K562 (cell line): ENCODE data around the gene PCID2. TPM values are rescaled to one million over a fixed set of nuclear protein-coding genes. Genes with fewer than 3 reads are reported as not detected.
A peak's percentile ranks its signal among the peaks of the same experiment; 100 is the strongest.

Experiments used
- ATF7 ChIP-seq: fragments of 450-650 bp; IDR thresholded peaks from 2 replicates; pipeline ENCODE4 v1.7.1; 2014; ENCODE audit warnings: mild to moderate bottlenecking, moderate library complexity
- BRCA1 ChIP-seq, 2 experiments: fragments of 450-650 bp in 1 of 2; sonication (generic) in 1 of 2; formaldehyde crosslinking in 1 of 2; IDR thresholded peaks; 2 replicates each; pipeline versions ENCODE4 v1.5.0 to v1.6.1; 2017 to 2020; ENCODE audit warnings: mild to moderate bottlenecking in 1 of 2, missing genetic modification reagents in 1 of 2
- FOXJ2 ChIP-seq: fragments of 200-800 bp; sonication (Bioruptor generic); IDR thresholded peaks from 2 replicates; pipeline ENCODE4 v1.6.1; 2016; ENCODE audit warnings: missing genetic modification characterization, missing compliant biosample characterization
- FOXM1 ChIP-seq, 2 experiments: fragments of 450-650 bp in 1 of 2; sonication (generic) in 1 of 2; formaldehyde crosslinking in 1 of 2; IDR thresholded peaks; 2 replicates each; pipeline versions ENCODE4 v1.6.1 to v1.9.0; 2017 to 2022; ENCODE audit warnings: low read depth in 2 of 2, mild to moderate bottlenecking in 2 of 2, missing genetic modification reagents in 1 of 2, moderate library complexity in 1 of 2
- HCFC1 ChIP-seq: IDR thresholded peaks from 2 replicates; pipeline ENCODE4 v1.6.1; 2012; ENCODE audit warnings: low read depth, low read length, improper control_type of control experiment
- HMG20B ChIP-seq: fragments of 250-450 bp; sonication (Bioruptor Pico); IDR thresholded peaks from 2 replicates; pipeline ENCODE4 v1.5.0; 2021; ENCODE audit warnings: mild to moderate bottlenecking
- ILF3 ChIP-seq: fragments of 450-650 bp; IDR thresholded peaks from 2 replicates; pipeline ENCODE4 v1.6.1; 2018; ENCODE audit warnings: antibody characterized with exemption, mild to moderate bottlenecking, moderate library complexity, borderline replicate concordance
- MEF2A ChIP-seq: IDR thresholded peaks from 2 replicates; pipeline ENCODE4 v1.6.1; 2011; ENCODE audit warnings: low read depth, mild to moderate bottlenecking, low read length, moderate library complexity; ENCODE audit not compliant: control insufficient read depth
- NR2F6 ChIP-seq: fragments of 450-650 bp; formaldehyde crosslinking; IDR thresholded peaks from 2 replicates; pipeline ENCODE4 v1.4.0; 2020; ENCODE audit warnings: mild to moderate bottlenecking
- NRF1 ChIP-seq, 2 experiments: fragments of 450-650 bp; IDR thresholded peaks in 1 of 2; conservative IDR thresholded peaks in 1 of 2; 2 replicates each; pipeline ENCODE4 v1.6.1; 2014; ENCODE audit warnings: mild to moderate bottlenecking in 2 of 2
- PHB2 ChIP-seq: fragments of 450-650 bp; IDR thresholded peaks from 2 replicates; pipeline ENCODE4 v1.6.1; 2017; ENCODE audit warnings: low read depth
- PHF20 ChIP-seq: fragments of 450-650 bp; IDR thresholded peaks from 2 replicates; pipeline ENCODE4 v1.6.1; 2018; ENCODE audit not compliant: partially characterized antibody
- PHF21A ChIP-seq: fragments of 450-650 bp; IDR thresholded peaks from 2 replicates; pipeline ENCODE4 v1.6.1; 2017; ENCODE audit warnings: low read depth, borderline replicate concordance
- POLR2A ChIP-seq: fragments of 450-650 bp; conservative IDR thresholded peaks from 2 replicates; pipeline ENCODE4 v1.6.1; 2016
- POLR3G ChIP-seq: IDR thresholded peaks from 2 replicates; pipeline ENCODE4 v1.6.1; 2011; ENCODE audit not compliant: insufficient read length, insufficient replicate concordance; ENCODE audit errors: extremely low read depth
- RBM15 ChIP-seq: fragments of 200-400 bp; formaldehyde crosslinking; IDR thresholded peaks from 2 replicates; pipeline ENCODE4 v1.6.1; 2018; ENCODE audit warnings: mild to moderate bottlenecking, low read length, moderate library complexity; ENCODE audit not compliant: insufficient read depth
- SOX6 ChIP-seq: fragments of 450-650 bp; IDR thresholded peaks from 2 replicates; pipeline ENCODE4 v1.6.1; 2014; ENCODE audit warnings: mild to moderate bottlenecking
- STAG1 ChIP-seq: sonication (generic); formaldehyde crosslinking; IDR thresholded peaks from 2 replicates; pipeline ENCODE4 v1.5.0; 2020; ENCODE audit warnings: missing genetic modification reagents, borderline replicate concordance
- STAT5B ChIP-seq: fragments of 250-450 bp; sonication (Bioruptor Pico); IDR thresholded peaks from 2 replicates; pipeline ENCODE4 v1.8.0; 2021; ENCODE audit warnings: mild to moderate bottlenecking, inconsistent platforms
- TCF7 ChIP-seq: sonication (generic); IDR thresholded peaks from 2 replicates; pipeline ENCODE4 v1.6.1; 2016; ENCODE audit warnings: antibody characterized with exemption, borderline replicate concordance
- TGIF2 ChIP-seq: sonication (generic); formaldehyde crosslinking; IDR thresholded peaks from 2 replicates; pipeline ENCODE4 v1.8.1; 2022; ENCODE audit warnings: mild to moderate bottlenecking, missing genetic modification reagents, moderate library complexity
- ZKSCAN1 ChIP-seq: fragments of 150-350 bp; IDR thresholded peaks from 2 replicates; pipeline ENCODE4 v1.6.1; 2016; ENCODE audit warnings: low read depth, low read length
- ZNF23 ChIP-seq: fragments of 250-450 bp; sonication (Bioruptor Pico); IDR thresholded peaks from 2 replicates; pipeline ENCODE4 v1.4.0; 2020; ENCODE audit warnings: mild to moderate bottlenecking
- ZNF384 ChIP-seq: IDR thresholded peaks from 2 replicates; pipeline ENCODE4 v1.6.1; 2012; ENCODE audit warnings: low read depth, low read length, improper control_type of control experiment
- ZNF583 ChIP-seq: fragments of 250-450 bp; sonication (Bioruptor Pico); IDR thresholded peaks from 2 replicates; pipeline ENCODE4 v1.4.0; 2020
- polyA plus RNA-seq, 8 experiments: library from polyadenylated mRNA; depleted of rRNA in 4 of 8; stranded (reverse) in 5 of 8; unstranded in 3 of 8; fragments of >200 nt; fragmentation: Nextera tagmentation in 2 of 8; fragmentation: Illumina TruSeq in 1 of 8; extraction: Ambion mirVana in 2 of 8; extraction: Trizol in 1 of 8; gene quantifications; 2 replicates each; pipeline versions ENCODE4 v1.2.1 to v1.2.3, GENCODE V29; 2011 to 2014; ENCODE audit warnings: inconsistent platforms in 1 of 8, missing spikeins in 1 of 8
- total RNA-seq, 7 experiments: library from RNA; depleted of rRNA in 6 of 7; stranded (reverse); fragments of >200 nt in 6 of 7; fragmentation: Illumina TruSeq in 2 of 7; extraction: Trizol in 2 of 7; gene quantifications; 2 replicates each; pipeline versions ENCODE4 v1.2.1 to v1.2.3, GENCODE V29; 2011 to 2021; ENCODE audit warnings: low replicate concordance in 1 of 7
- TF ChIP-seq, protein P1 (sequence below), 3 experiments: fragments of 200-800 bp in 1 of 3; fragments of 250-450 bp in 1 of 3; fragments of 450-650 bp in 1 of 3; sonication (Bioruptor Pico) in 1 of 3; sonication (Bioruptor generic) in 1 of 3; formaldehyde crosslinking in 1 of 3; IDR thresholded peaks; 2 replicates each; pipeline versions ENCODE4 v1.6.1 to v1.8.0; 2016 to 2022; ENCODE audit warnings: mild to moderate bottlenecking in 2 of 3, missing genetic modification characterization in 2 of 3, missing compliant biosample characterization in 1 of 3, moderate library complexity in 1 of 3
- TF ChIP-seq, protein P2 (sequence below): fragments of 450-650 bp; conservative IDR thresholded peaks from 2 replicates; pipeline ENCODE4 v1.6.1; 2016; ENCODE audit warnings: missing genetic modification characterization, low read depth, mild to moderate bottlenecking, missing compliant biosample characterization, moderate library complexity

The PCID2 gene
- total and polyA plus RNA-seq, 9 of the 15 experiments (the other 6 are each of a cell fraction or from before 2014, with no cell fraction given) = 39.6 to 117 (median 59.6) TPM

DNA sequence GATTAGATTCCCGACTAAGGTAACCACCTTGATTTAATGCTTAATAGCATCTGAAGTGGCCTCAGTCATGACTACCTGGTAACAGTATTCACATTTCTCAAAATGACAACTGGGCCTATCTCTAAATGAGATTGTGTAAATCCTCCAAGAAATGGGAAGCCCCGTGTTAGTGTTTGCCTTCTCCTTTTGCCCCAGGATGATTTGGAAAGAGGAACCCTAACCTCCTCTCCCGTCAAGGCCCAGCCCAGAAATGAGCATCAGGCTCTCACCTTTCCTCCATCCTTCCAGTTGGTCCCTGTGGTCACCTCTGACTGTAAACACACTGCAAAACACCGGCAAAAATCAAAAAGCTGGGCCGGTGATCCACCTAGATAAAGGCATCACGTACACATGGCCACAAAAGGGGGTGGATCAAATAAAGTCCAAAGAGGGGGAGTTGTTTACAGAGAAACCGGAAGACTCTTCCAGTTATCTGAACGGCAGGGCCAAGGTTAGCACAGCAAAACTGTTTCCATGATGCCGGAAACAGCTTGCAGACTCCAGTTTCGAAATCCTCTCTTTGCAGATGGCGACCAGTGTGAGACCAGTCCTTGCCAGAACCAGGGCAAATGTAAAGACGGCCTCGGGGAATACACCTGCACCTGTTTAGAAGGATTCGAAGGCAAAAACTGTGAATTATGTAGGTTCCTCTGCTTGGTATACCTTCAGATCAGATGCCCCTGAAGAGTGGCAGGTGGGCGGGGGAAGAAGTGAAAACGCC lies 69.5 kb downstream of the PCID2 start (continued):
- TF ChIP-seq ZNF384 (no peak), PHB2 (no peak), ZNF23 (CRISPR knock-in tag) (no peak), NRF1 (conservative IDR thresholded peaks at IDR 0.05 in 1 of 2, IDR thresholded peaks at IDR 0.05 in 1 of 2) (no peak), FOXJ2 (tag) (no peak), RBM15 (no peak), STAG1 (CRISPR knock-in tag) (no peak), ILF3 (no peak), POLR3G (no peak), FOXM1 (IDR thresholded peaks at IDR 0.05; ENCODE audit: low read depth) (no peak), FOXM1 (CRISPR knock-in tag; IDR thresholded peaks at IDR 0.05; ENCODE audit: low read depth) (no peak), STAT5B (CRISPR knock-in tag) (no peak), ZNF583 (CRISPR knock-in tag) (no peak), TCF7 (no peak), ATF7 (no peak), PHF20 (no peak), MEF2A (no peak), ZKSCAN1 (no peak), HCFC1 (no peak), BRCA1 (IDR thresholded peaks at IDR 0.05) (no peak), BRCA1 (CRISPR knock-in tag; IDR thresholded peaks at IDR 0.05) (no peak), TGIF2 (CRISPR knock-in tag) (no peak), HMG20B (no peak), NR2F6 (CRISPR knock-in tag) (no peak), PHF21A (no peak), POLR2A (no peak), SOX6 (no peak)
- TF ChIP-seq, protein P1, sequence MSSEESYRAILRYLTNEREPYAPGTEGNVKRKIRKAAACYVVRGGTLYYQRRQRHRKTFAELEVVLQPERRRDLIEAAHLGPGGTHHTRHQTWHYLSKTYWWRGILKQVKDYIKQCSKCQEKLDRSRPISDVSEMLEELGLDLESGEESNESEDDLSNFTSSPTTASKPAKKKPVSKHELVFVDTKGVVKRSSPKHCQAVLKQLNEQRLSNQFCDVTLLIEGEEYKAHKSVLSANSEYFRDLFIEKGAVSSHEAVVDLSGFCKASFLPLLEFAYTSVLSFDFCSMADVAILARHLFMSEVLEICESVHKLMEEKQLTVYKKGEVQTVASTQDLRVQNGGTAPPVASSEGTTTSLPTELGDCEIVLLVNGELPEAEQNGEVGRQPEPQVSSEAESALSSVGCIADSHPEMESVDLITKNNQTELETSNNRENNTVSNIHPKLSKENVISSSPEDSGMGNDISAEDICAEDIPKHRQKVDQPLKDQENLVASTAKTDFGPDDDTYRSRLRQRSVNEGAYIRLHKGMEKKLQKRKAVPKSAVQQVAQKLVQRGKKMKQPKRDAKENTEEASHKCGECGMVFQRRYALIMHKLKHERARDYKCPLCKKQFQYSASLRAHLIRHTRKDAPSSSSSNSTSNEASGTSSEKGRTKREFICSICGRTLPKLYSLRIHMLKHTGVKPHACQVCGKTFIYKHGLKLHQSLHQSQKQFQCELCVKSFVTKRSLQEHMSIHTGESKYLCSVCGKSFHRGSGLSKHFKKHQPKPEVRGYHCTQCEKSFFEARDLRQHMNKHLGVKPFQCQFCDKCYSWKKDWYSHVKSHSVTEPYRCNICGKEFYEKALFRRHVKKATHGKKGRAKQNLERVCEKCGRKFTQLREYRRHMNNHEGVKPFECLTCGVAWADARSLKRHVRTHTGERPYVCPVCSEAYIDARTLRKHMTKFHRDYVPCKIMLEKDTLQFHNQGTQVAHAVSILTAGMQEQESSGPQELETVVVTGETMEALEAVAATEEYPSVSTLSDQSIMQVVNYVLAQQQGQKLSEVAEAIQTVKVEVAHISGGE (CRISPR knock-in tag; IDR thresholded peaks at IDR 0.05) = peak in 1 of 3 experiments; percentile 75; a peak in 2 of 6 replicates
- TF ChIP-seq, protein P2, sequence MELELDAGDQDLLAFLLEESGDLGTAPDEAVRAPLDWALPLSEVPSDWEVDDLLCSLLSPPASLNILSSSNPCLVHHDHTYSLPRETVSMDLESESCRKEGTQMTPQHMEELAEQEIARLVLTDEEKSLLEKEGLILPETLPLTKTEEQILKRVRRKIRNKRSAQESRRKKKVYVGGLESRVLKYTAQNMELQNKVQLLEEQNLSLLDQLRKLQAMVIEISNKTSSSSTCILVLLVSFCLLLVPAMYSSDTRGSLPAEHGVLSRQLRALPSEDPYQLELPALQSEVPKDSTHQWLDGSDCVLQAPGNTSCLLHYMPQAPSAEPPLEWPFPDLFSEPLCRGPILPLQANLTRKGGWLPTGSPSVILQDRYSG (tag) = peak; percentile 62; the same call in 1 of the 2 replicates
